Transverse colon (tissue), 4 donors: ENCODE results near the gene SMARCD3. TPM values are rescaled to one million over a fixed set of nuclear protein-coding genes. Genes with fewer than 3 reads are reported as not detected.

Experiments used
- DNase-seq: peaks from one replicate; pipeline ENCODE4 v3.0.0-alpha.2; 2019
- H3K27ac ChIP-seq, 4 donors: fragments of 200-600 bp; sonication (generic); 2 replicates each; pipeline ENCODE4 v1.5.1; 2016 to 2018; ENCODE audit warnings: inconsistent platforms in 4 of 4
- H3K27me3 ChIP-seq: fragments of 200-600 bp; sonication (generic); 2 replicates; pipeline ENCODE4 v1.5.1; 2017; ENCODE audit warnings: inconsistent platforms
- H3K36me3 ChIP-seq, 4 donors: fragments of 200-600 bp; sonication (generic); 2 replicates each; pipeline ENCODE4 v1.5.1; 2017 to 2019; ENCODE audit warnings: inconsistent platforms in 4 of 4
- H3K4me1 ChIP-seq, 4 donors: fragments of 200-600 bp; sonication (generic); 2 replicates each; pipeline ENCODE4 v1.5.1; 2017 to 2020; ENCODE audit warnings: inconsistent platforms in 4 of 4
- H3K4me3 ChIP-seq, 4 donors: fragments of 200-600 bp; sonication (generic); 1 replicate in 1 of 4; 2 replicates in 3 of 4; pipeline versions ENCODE4 v1.5.1 to v1.6.1; 2017 to 2019; ENCODE audit warnings: inconsistent platforms in 4 of 4
- H3K9me3 ChIP-seq, 2 donors: fragments of 200-600 bp; sonication (generic); 2 replicates each; pipeline ENCODE4 v1.5.1; 2017 to 2019; ENCODE audit warnings: inconsistent platforms in 2 of 2
- CTCF ChIP-seq, 5 experiments: fragments of 200-600 bp in 3 of 5; fragments of 450-650 bp in 2 of 5; sonication (generic) in 3 of 5; IDR thresholded peaks; 1 replicate in 2 of 5; 2 replicates in 3 of 5; pipeline ENCODE4 v1.5.1; 2016 to 2017; ENCODE audit warnings: antibody characterized with exemption in 5 of 5, inconsistent platforms in 3 of 5, mild to moderate bottlenecking in 2 of 5, moderate library complexity in 1 of 5
- EP300 ChIP-seq: sonication (generic); formaldehyde crosslinking; IDR thresholded peaks from one replicate; pipeline ENCODE4 v1.6.1; 2017; ENCODE audit warnings: antibody characterized with exemption, low read depth
- POLR2A ChIP-seq: fragments of 450-650 bp; IDR thresholded peaks from one replicate; pipeline ENCODE4 v1.6.1; 2016; ENCODE audit warnings: antibody characterized with exemption, mild to moderate bottlenecking, moderate library complexity
- POLR2AphosphoS5 ChIP-seq, 3 donors: sonication (generic); formaldehyde crosslinking; IDR thresholded peaks; one replicate each; pipeline ENCODE4 v1.6.1; 2016; ENCODE audit warnings: antibody characterized with exemption in 3 of 3
- WGBS, 2 donors: methylation state at CpG; one replicate each; pipeline ENCODE4 v1.1.5; 2018; ENCODE audit warnings: low coverage in 1 of 2; 5-methylcytosine and 5-hydroxymethylcytosine counted together
- in situ Hi-C, 4 donors: fragments of 200-750 bp; cut with MboI; loops; one replicate each; pipeline versions ENCODE4 v1.15.0 to v1.15.1; 2017; ENCODE audit warnings: low sequenced_read_pairs in 3 of 4, low pct_ligation_motif_present in 1 of 4, low pct_unique_long_range_greater_than_20kb in 1 of 4
- intact Hi-C: fragments of 100-400 bp; cut with DNase I; formaldehyde crosslinking; loops from one replicate; pipeline ENCODE4 v1.15.1; 2023; ENCODE audit warnings: low total_unique reads
- total RNA-seq, 4 donors: library from RNA; depleted of rRNA; stranded (reverse); fragments of >200 nt; gene quantifications; one replicate each; pipeline ENCODE4 v1.1.0, GENCODE V29; 2016

Gene SMARCD3
- total RNA-seq, 4 donors from 2014 or later, result 6.6 to 19.1 (median 9.9) TPM

- H3K36me3 ChIP-seq, result peaks cover 0 to 27% (median 4%) of the 10 kb centered on the region in 4 donors
- H3K9me3 ChIP-seq, result no peaks in the 10 kb centered on the region
- peaks cover 8 to 15% (median 14%) of the 10 kb centered on the region in 4 donors for H3K4me1 ChIP-seq
- in situ Hi-C loops, result no loop called here
- no peaks in the 10 kb centered on the region for H3K27me3 ChIP-seq
- no peak for DNase-seq
- 91% methylated on average over 32 of the region's 44 CpGs; no CpG with 5 or more reads in 1 of the 2 donors for WGBS, 2 donors
- no peak for TF ChIP-seq EP300
- TF ChIP-seq POLR2AphosphoS5 (IDR thresholded peaks at IDR 0.05), result no peak
- TF ChIP-seq CTCF (IDR thresholded peaks at IDR 0.05), result no peak
- TF ChIP-seq POLR2A, result no peak
- no peak overlapping the region for H3K4me3 ChIP-seq
- intact Hi-C loops, result no loop called here
- no peak overlapping the region for H3K27ac ChIP-seq
Observed at GRCh38 chr7:151237244-151238189, 11.0 kb downstream of the SMARCD3 start.

GRCh38 chr7:151236406-151236805 lies 12.1 kb downstream of the SMARCD3 start:
- Histone ChIP-seq H3K27ac (no peak overlapping the region), H3K27me3 (no peaks in the 10 kb centered on the region), H3K4me1 (peaks cover 13 to 21% (median 17%) of the 10 kb centered on the region in 4 donors), H3K4me3 (no peak overlapping the region), H3K36me3 (peaks cover 0 to 27% (median 4%) of the 10 kb centered on the region in 4 donors), H3K9me3 (no peaks in the 10 kb centered on the region)
- in situ Hi-C loops (no loop called here), intact Hi-C loops (no loop called here)
- no peak for DNase-seq
- TF ChIP-seq EP300 (no peak), CTCF (IDR thresholded peaks at IDR 0.05) (no peak), POLR2A (no peak), POLR2AphosphoS5 (IDR thresholded peaks at IDR 0.05) (no peak)
- WGBS, 2 donors, result 92 to 94% methylated on average over 11 to 13 of the region's 13 CpGs

- H3K36me3 ChIP-seq, result peaks cover 0 to 27% (median 4%) of the 10 kb centered on the region in 4 donors
- intact Hi-C loops, result no loop called here
- no peaks in the 10 kb centered on the region for H3K27me3 ChIP-seq
- H3K4me1 ChIP-seq, result peaks cover 14 to 24% (median 17%) of the 10 kb centered on the region in 4 donors
- TF ChIP-seq CTCF (IDR thresholded peaks at IDR 0.05) (no peak), EP300 (no peak), POLR2A (no peak), POLR2AphosphoS5 (IDR thresholded peaks at IDR 0.05) (no peak)
- 90 to 93% methylated on average over 2 to 28 of the region's 28 CpGs for WGBS, 2 donors
- in situ Hi-C loops, result no loop called here
- H3K4me3 ChIP-seq, result no peak overlapping the region
- no peaks in the 10 kb centered on the region for H3K9me3 ChIP-seq
- H3K27ac ChIP-seq, result no peak overlapping the region
- no peak for DNase-seq
Observed at GRCh38 chr7:151235091-151235787, 13.3 kb downstream of the SMARCD3 start.

GRCh38 chr7:151233804-151234203 lies 14.7 kb downstream of the SMARCD3 start:
- Histone ChIP-seq H3K4me3 (peak overlapping the region in 1 of 4 donors; percentile 98), H3K36me3 (peaks cover 0 to 22% (median 2%) of the 10 kb centered on the region in 4 donors), H3K4me1 (peaks cover 14 to 24% (median 17%) of the 10 kb centered on the region in 4 donors), H3K27ac (no peak overlapping the region), H3K27me3 (no peaks in the 10 kb centered on the region), H3K9me3 (no peaks in the 10 kb centered on the region)
- intact Hi-C loops (no loop called here), in situ Hi-C loops (no loop called here)
- 93% methylated on average over 9 of the region's 9 CpGs; no CpG with 5 or more reads in 1 of the 2 donors for WGBS, 2 donors
- no peak for DNase-seq
- no peak for TF ChIP-seq POLR2AphosphoS5 (IDR thresholded peaks at IDR 0.05)
- no peak for TF ChIP-seq CTCF (IDR thresholded peaks at IDR 0.05)
- TF ChIP-seq POLR2A, result no peak
- no peak for TF ChIP-seq EP300
